Stimulated activated effector memory CD8-positive, alpha-beta T cell treated with anti-CD3 and anti-CD28 coated beads, Interleukin-12 subunit alpha, Interleukin-12 subunit beta, amount 100 ng/mL, for 72 hours (primary cell): Measurements from ENCODE around the gene LIN7C.
A peak's percentile ranks its signal among the peaks of the same experiment; 100 is the strongest.
"Not testable (repeated sequence)": the region's sequence is repeated elsewhere in the genome, so short reads cannot be mapped to it uniquely, and the experiment has no call there.

Experiments used
- ATAC-seq: fragments of 150-1000 bp; cut with Tn5 transposase; 2 replicates; pipeline ENCODE4 v1.10.0; 2021
- DNase-seq, 2 donors: peaks; one replicate each; pipeline ENCODE4 v3.0.0; 2021 to 2022; ENCODE audit warnings: low spot score in 2 of 2
- H3K27ac Mint-ChIP-seq: one replicate; pipeline ENCODE4 v1.8.0; 2022; ENCODE audit warnings: mild to moderate bottlenecking, mixed read lengths
- H3K36me3 Mint-ChIP-seq: one replicate; pipeline ENCODE4 v1.8.0; 2022; ENCODE audit warnings: mild to moderate bottlenecking, mixed read lengths
- H3K4me1 Mint-ChIP-seq: one replicate; pipeline ENCODE4 v1.8.0; 2022; ENCODE audit warnings: mixed read lengths
- H3K4me3 Mint-ChIP-seq: one replicate; pipeline ENCODE4 v1.8.0; 2022; ENCODE audit warnings: mild to moderate bottlenecking, mixed read lengths
- H3K9me3 Mint-ChIP-seq: one replicate; pipeline ENCODE4 v1.8.0; 2022; ENCODE audit warnings: mixed read lengths

The LIN7C gene

GRCh38 chr11:27520226-27520625 is 13.7 kb upstream of the LIN7C start:
- Mint-ChIP-seq H3K36me3 (no peaks in the 10 kb centered on the region), H3K9me3 (no peaks in the 10 kb centered on the region), H3K4me1 (no peaks in the 10 kb centered on the region), H3K27ac (no peak overlapping the region), H3K4me3 (no peak overlapping the region)
- ATAC-seq, result no peak
- no peak for DNase-seq

GRCh38 chr11:27518518-27518917 is 11.9 kb upstream of the LIN7C start:
- Mint-ChIP-seq H3K4me3 (no peak overlapping the region), H3K36me3 (no peaks in the 10 kb centered on the region), H3K4me1 (no peaks in the 10 kb centered on the region), H3K9me3 (no peaks in the 10 kb centered on the region), H3K27ac (no peak overlapping the region)
- DNase-seq (no peak), ATAC-seq (no peak)

GRCh38 chr11:27517490-27517889 is 10.9 kb upstream of the LIN7C start:
- ATAC-seq, DNase-seq, H3K4me3 Mint-ChIP-seq, H3K9me3 Mint-ChIP-seq, H3K27ac Mint-ChIP-seq, H3K36me3 Mint-ChIP-seq, H3K4me1 Mint-ChIP-seq: not testable (repeated sequence)

GRCh38 chr11:27514558-27514957 is 8.0 kb upstream of the LIN7C start:
- Mint-ChIP-seq H3K27ac (no peak overlapping the region), H3K9me3 (no peaks in the 10 kb centered on the region), H3K4me3 (no peak overlapping the region), H3K4me1 (no peaks in the 10 kb centered on the region), H3K36me3 (no peaks in the 10 kb centered on the region)
- no peak for DNase-seq
- no peak for ATAC-seq

GRCh38 chr11:27514076-27514475 is 7.5 kb upstream of the LIN7C start:
- DNase-seq, result no peak
- Mint-ChIP-seq H3K4me3 (no peak overlapping the region), H3K9me3 (no peaks in the 10 kb centered on the region), H3K36me3 (no peaks in the 10 kb centered on the region), H3K27ac (no peak overlapping the region), H3K4me1 (no peaks in the 10 kb centered on the region)
- no peak for ATAC-seq

GRCh38 chr11:27513389-27513788 is 6.8 kb upstream of the LIN7C start:
- no peaks in the 10 kb centered on the region for H3K9me3 Mint-ChIP-seq
- ATAC-seq (no peak), DNase-seq (no peak)
- peaks cover 2% of the 10 kb centered on the region for H3K4me1 Mint-ChIP-seq
- no peaks in the 10 kb centered on the region for H3K36me3 Mint-ChIP-seq
- no peak overlapping the region for H3K27ac Mint-ChIP-seq
- H3K4me3 Mint-ChIP-seq, result no peak overlapping the region

- Mint-ChIP-seq H3K9me3 (no peaks in the 10 kb centered on the region), H3K36me3 (no peaks in the 10 kb centered on the region), H3K4me1 (peaks cover 14% of the 10 kb centered on the region), H3K4me3 (no peak overlapping the region), H3K27ac (no peak overlapping the region)
- ATAC-seq (no peak), DNase-seq (no peak)
Observed at GRCh38 chr11:27512238-27512637, 5.7 kb upstream of the LIN7C start.

- H3K36me3 Mint-ChIP-seq, result peaks cover 10% of the 10 kb centered on the region
- ATAC-seq (no peak), DNase-seq (no peak)
- H3K4me1 Mint-ChIP-seq, result peaks cover 22% of the 10 kb centered on the region
- no peaks in the 10 kb centered on the region for H3K9me3 Mint-ChIP-seq
- H3K27ac Mint-ChIP-seq, result no peak overlapping the region
- no peak overlapping the region for H3K4me3 Mint-ChIP-seq
Observed at GRCh38 chr11:27509908-27510307, 3.3 kb upstream of the LIN7C start.

GRCh38 chr11:27507557-27508322 is 1.2 kb upstream of the LIN7C start:
- ATAC-seq (no peak), DNase-seq (no peak)
- Mint-ChIP-seq H3K4me1 (peaks cover 27% of the 10 kb centered on the region), H3K9me3 (no peaks in the 10 kb centered on the region), H3K27ac (peak overlapping the region; percentile 97), H3K36me3 (peaks cover 14% of the 10 kb centered on the region), H3K4me3 (peak overlapping the region; percentile 92)

GRCh38 chr11:27505781-27506180 is 788 bp downstream of the LIN7C start:
- peaks cover 40% of the 10 kb centered on the region for H3K4me1 Mint-ChIP-seq
- H3K27ac Mint-ChIP-seq, result peak overlapping the region; percentile 97
- peaks cover 33% of the 10 kb centered on the region for H3K36me3 Mint-ChIP-seq
- H3K9me3 Mint-ChIP-seq, result no peaks in the 10 kb centered on the region
- H3K4me3 Mint-ChIP-seq, result peak overlapping the region; percentile 92
- ATAC-seq (no peak), DNase-seq (no peak)

GRCh38 chr11:27504205-27504604 is 2.4 kb downstream of the LIN7C start:
- DNase-seq (no peak), ATAC-seq (no peak)
- Mint-ChIP-seq H3K9me3 (no peaks in the 10 kb centered on the region), H3K4me3 (no peak overlapping the region), H3K27ac (peak overlapping the region; percentile 97), H3K4me1 (peaks cover 40% of the 10 kb centered on the region), H3K36me3 (peaks cover 49% of the 10 kb centered on the region)

GRCh38 chr11:27501100-27501499 is 5.5 kb downstream of the LIN7C start:
- Mint-ChIP-seq H3K27ac (no peak overlapping the region), H3K4me3 (no peak overlapping the region), H3K9me3 (no peaks in the 10 kb centered on the region), H3K36me3 (peaks cover 70% of the 10 kb centered on the region), H3K4me1 (peaks cover 26% of the 10 kb centered on the region)
- ATAC-seq (no peak), DNase-seq (no peak)

GRCh38 chr11:27497911-27498310 is 8.7 kb downstream of the LIN7C start:
- Mint-ChIP-seq H3K36me3 (peaks cover 99% of the 10 kb centered on the region), H3K27ac (no peak overlapping the region), H3K9me3 (no peaks in the 10 kb centered on the region), H3K4me1 (peaks cover 13% of the 10 kb centered on the region), H3K4me3 (no peak overlapping the region)
- DNase-seq, result no peak
- no peak for ATAC-seq

- peaks cover 9% of the 10 kb centered on the region for H3K4me1 Mint-ChIP-seq
- H3K36me3 Mint-ChIP-seq, result peaks cover 99% of the 10 kb centered on the region
- H3K27ac Mint-ChIP-seq, result no peak overlapping the region
- H3K4me3 Mint-ChIP-seq, result no peak overlapping the region
- H3K9me3 Mint-ChIP-seq, result no peaks in the 10 kb centered on the region
- no peak for DNase-seq
- ATAC-seq, result no peak
Observed at GRCh38 chr11:27497284-27497866, 9.2 kb downstream of the LIN7C start.

GRCh38 chr11:27496461-27496860 is 10.1 kb downstream of the LIN7C start:
- no peak overlapping the region for H3K4me3 Mint-ChIP-seq
- DNase-seq (no peak), ATAC-seq (no peak)
- H3K9me3 Mint-ChIP-seq, result no peaks in the 10 kb centered on the region
- H3K4me1 Mint-ChIP-seq, result no peaks in the 10 kb centered on the region
- peak overlapping the region; percentile 53 for H3K27ac Mint-ChIP-seq
- peaks cover 99% of the 10 kb centered on the region for H3K36me3 Mint-ChIP-seq

- no peak overlapping the region for H3K4me3 Mint-ChIP-seq
- DNase-seq, result no peak
- no peak for ATAC-seq
- H3K27ac Mint-ChIP-seq, result peak overlapping the region; percentile 53
- H3K36me3 Mint-ChIP-seq, result peaks cover 100% of the 10 kb centered on the region
- no peaks in the 10 kb centered on the region for H3K4me1 Mint-ChIP-seq
- no peaks in the 10 kb centered on the region for H3K9me3 Mint-ChIP-seq
Observed at GRCh38 chr11:27495710-27496300, 10.8 kb downstream of the LIN7C start.
